ENCODE results near the gene STX8.
"Not testable (repeated sequence)": the region's sequence is repeated elsewhere in the genome, so short reads cannot be mapped to it uniquely, and the experiment has no call there.

STX8 gene

GRCh38 chr17:9356488-9356911 lies 219.1 kb downstream of the STX8 start:
- no peak for DNase-seq (ENCODE audit: low spot score)

GRCh38 chr17:9355846-9356245 lies 219.8 kb downstream of the STX8 start:
- no peak for DNase-seq (ENCODE audit: low spot score)
- in situ Hi-C loops (cut with MboI; ENCODE audit: low sequenced_read_pairs, unreplicated experiment): no loop called here
- no peak for TF ChIP-seq CTCF (IDR thresholded peaks at IDR 0.05; ENCODE audit: borderline replicate concordance, control extremely low read depth, extremely low read depth, insufficient read depth, missing control alignments)

More at GRCh38 chr17:9356488-9356911, 219.1 kb downstream of the STX8 start:
- TF ChIP-seq CTCF (IDR thresholded peaks at IDR 0.05; ENCODE audit: borderline replicate concordance, control extremely low read depth, extremely low read depth, insufficient read depth, missing control alignments): no peak
- in situ Hi-C loops (cut with MboI; ENCODE audit: low sequenced_read_pairs, unreplicated experiment): no loop called here

GRCh38 chr17:9355231-9355630 lies 220.4 kb downstream of the STX8 start:
- DNase-seq (ENCODE audit: low spot score); in situ Hi-C loops (cut with MboI; ENCODE audit: low sequenced_read_pairs, unreplicated experiment): not testable (repeated sequence)

- in situ Hi-C loops (cut with MboI; ENCODE audit: low sequenced_read_pairs, unreplicated experiment): no loop called here
- no peak for TF ChIP-seq CTCF (IDR thresholded peaks at IDR 0.05; ENCODE audit: borderline replicate concordance, control extremely low read depth, extremely low read depth, insufficient read depth, missing control alignments)
- no peak for DNase-seq (ENCODE audit: low spot score)
Measured at GRCh38 chr17:9350080-9350479, 225.5 kb downstream of the STX8 start.

GRCh38 chr17:9346296-9346926 lies 229.2 kb downstream of the STX8 start:
- in situ Hi-C loops (cut with MboI; ENCODE audit: low sequenced_read_pairs, unreplicated experiment): no loop called here
- DNase-seq (ENCODE audit: low spot score): peak; percentile 27
- TF ChIP-seq CTCF (IDR thresholded peaks at IDR 0.05; ENCODE audit: borderline replicate concordance, control extremely low read depth, extremely low read depth, insufficient read depth, missing control alignments): no peak

GRCh38 chr17:9343516-9343915 lies 232.1 kb downstream of the STX8 start:
- DNase-seq (ENCODE audit: low spot score): no peak
- no peak for TF ChIP-seq CTCF (IDR thresholded peaks at IDR 0.05; ENCODE audit: borderline replicate concordance, control extremely low read depth, extremely low read depth, insufficient read depth, missing control alignments)
- in situ Hi-C loops (cut with MboI; ENCODE audit: low sequenced_read_pairs, unreplicated experiment): no loop called here

- TF ChIP-seq CTCF (IDR thresholded peaks at IDR 0.05; ENCODE audit: borderline replicate concordance, control extremely low read depth, extremely low read depth, insufficient read depth, missing control alignments): no peak
- no peak for DNase-seq (ENCODE audit: low spot score)
- in situ Hi-C loops (cut with MboI; ENCODE audit: low sequenced_read_pairs, unreplicated experiment): no loop called here
Measured at GRCh38 chr17:9342225-9342624, 233.4 kb downstream of the STX8 start.
